22Rv1 (cell line): ENCODE results near the gene PREX1.
"Not testable (repeated sequence)": the region's sequence is repeated elsewhere in the genome, so short reads cannot be mapped to it uniquely, and the experiment has no call there.

Experiments
- H3K27ac ChIP-seq: fragments of 450-650 bp; 2 replicates; pipeline ENCODE4 v1.5.1; 2017
- ZFX ChIP-seq: fragments of 450-650 bp; IDR thresholded peaks from 2 replicates; pipeline ENCODE4 v1.6.1; 2017; ENCODE audit warnings: antibody characterized with exemption, borderline replicate concordance
- TF ChIP-seq, protein P1 (sequence below): fragments of 450-650 bp; IDR thresholded peaks from 2 replicates; pipeline ENCODE4 v1.5.1; 2017; ENCODE audit warnings: mild to moderate bottlenecking

PREX1 gene

DNA sequence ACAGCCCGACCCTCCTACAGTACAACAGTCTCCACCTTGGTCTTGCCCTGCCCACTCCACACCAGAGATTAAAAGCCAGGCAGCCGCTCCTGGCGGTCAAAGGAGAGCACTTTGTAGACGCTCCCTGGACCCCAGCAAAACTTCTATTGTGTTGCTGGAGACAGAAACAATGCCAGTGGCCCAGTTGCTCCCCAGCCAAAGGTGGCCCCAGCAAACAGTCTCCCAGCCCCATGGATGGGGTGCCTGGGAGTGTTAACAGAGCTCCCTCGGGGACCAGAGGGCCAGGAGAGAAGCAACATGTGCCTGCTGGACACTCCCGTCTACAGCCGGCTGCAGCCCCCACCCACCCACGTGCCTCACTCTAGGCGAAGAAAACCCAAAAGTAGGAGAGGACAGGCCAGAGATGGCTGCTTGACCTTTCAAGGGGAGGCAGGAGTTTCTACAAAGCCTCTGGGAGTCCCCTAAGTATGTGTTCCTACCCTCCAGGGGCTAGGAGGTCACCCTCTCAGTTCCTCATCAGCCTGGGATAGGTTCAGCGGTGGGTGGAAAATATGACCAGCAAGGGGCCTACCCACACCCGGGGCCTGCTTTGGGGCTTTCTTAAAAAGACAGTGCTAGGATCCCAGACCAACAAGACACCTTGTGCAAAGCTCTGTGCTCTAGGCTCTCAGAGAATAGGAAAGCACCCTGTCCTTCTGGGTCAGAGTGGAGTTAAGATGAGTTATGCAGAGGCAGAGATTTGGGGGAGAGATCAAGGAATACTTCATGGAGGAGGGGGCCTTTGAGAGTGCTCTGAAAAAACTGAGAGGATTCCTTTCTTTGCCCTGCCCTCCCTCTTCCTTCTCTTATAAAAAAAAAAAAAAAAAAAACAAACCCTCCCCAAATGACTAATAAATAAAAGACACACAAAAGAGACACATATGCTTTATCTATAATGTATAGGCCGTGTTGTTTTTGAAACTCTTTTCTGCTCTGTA, 19.0 kb upstream of the PREX1 start:
- H3K27ac ChIP-seq = no peak overlapping the region

DNA sequence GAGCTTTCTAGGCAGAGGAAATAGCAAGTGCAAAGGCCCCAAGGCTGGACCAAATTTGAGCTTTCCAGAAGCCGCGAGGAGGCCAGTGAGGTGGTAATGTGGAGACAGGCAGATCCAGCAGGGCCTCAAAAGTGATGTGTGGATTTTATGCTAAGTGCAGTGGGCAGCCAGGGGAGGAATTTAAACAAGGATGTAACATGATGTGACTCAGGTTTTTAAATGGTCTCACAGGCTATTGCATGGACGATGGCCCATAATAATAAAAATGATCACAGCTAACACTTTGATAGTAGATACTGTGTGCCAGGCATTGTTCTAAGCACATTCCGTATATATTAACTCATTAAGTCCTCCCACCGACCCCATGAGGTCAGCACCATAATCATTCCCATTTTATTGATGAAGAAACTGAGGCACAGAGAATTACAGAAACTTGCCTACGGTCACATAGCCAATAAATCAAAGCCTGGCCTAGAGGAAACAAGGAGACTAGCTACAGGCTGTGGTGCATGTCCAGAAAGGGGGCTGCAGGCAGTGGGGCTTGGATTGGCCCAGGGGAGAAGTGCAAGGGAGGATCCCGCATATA, 18.0 kb upstream of the PREX1 start:
- no peak overlapping the region for H3K27ac ChIP-seq
- no peak for TF ChIP-seq ZFX
- TF ChIP-seq, protein P1, sequence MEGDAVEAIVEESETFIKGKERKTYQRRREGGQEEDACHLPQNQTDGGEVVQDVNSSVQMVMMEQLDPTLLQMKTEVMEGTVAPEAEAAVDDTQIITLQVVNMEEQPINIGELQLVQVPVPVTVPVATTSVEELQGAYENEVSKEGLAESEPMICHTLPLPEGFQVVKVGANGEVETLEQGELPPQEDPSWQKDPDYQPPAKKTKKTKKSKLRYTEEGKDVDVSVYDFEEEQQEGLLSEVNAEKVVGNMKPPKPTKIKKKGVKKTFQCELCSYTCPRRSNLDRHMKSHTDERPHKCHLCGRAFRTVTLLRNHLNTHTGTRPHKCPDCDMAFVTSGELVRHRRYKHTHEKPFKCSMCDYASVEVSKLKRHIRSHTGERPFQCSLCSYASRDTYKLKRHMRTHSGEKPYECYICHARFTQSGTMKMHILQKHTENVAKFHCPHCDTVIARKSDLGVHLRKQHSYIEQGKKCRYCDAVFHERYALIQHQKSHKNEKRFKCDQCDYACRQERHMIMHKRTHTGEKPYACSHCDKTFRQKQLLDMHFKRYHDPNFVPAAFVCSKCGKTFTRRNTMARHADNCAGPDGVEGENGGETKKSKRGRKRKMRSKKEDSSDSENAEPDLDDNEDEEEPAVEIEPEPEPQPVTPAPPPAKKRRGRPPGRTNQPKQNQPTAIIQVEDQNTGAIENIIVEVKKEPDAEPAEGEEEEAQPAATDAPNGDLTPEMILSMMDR = no peak

More for the DNA sequence above, 19.0 kb upstream of the PREX1 start:
- TF ChIP-seq, protein P1 = no peak
- no peak for TF ChIP-seq ZFX

DNA sequence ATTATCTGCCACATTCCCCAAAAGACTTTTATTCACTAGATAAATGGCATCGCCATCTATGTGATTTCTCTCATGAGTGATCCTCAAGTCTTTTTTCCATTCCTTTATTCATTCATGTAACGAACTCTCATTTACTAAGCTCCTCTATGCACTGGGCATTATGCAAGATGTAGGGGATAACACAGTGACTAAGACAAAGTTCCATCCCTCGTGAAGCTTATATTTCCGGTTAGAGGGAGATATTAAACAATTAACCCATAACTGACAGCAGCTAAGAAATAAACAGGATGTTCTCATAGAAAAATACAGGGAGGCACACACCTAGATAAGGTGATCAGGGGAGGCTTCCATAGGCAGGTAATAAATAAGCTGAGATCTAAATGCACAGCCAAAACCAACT, 17.2 kb upstream of the PREX1 start:
- H3K27ac ChIP-seq = no peak overlapping the region
- no peak for TF ChIP-seq ZFX
- TF ChIP-seq, protein P1 = no peak

DNA sequence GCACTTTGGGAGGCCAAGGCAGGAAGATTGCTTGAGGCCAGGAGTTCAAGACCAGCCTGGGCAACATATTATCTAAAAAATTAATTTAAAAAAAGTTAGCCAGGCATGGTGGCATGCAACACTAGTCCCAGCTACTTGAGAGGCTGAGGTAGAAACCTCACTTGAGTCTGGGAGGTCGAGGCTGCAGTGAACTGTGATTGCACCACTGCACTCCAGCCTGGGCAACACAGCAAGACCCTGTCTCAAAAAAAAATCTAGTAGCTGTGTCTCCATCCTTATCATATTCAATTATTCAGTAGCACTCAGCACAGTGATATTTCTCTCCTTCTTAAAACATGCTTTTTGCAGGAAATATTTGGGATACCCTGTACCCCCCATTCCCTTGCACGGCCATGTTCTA, 16.1 kb upstream of the PREX1 start:
- not testable (repeated sequence) for H3K27ac ChIP-seq

DNA sequence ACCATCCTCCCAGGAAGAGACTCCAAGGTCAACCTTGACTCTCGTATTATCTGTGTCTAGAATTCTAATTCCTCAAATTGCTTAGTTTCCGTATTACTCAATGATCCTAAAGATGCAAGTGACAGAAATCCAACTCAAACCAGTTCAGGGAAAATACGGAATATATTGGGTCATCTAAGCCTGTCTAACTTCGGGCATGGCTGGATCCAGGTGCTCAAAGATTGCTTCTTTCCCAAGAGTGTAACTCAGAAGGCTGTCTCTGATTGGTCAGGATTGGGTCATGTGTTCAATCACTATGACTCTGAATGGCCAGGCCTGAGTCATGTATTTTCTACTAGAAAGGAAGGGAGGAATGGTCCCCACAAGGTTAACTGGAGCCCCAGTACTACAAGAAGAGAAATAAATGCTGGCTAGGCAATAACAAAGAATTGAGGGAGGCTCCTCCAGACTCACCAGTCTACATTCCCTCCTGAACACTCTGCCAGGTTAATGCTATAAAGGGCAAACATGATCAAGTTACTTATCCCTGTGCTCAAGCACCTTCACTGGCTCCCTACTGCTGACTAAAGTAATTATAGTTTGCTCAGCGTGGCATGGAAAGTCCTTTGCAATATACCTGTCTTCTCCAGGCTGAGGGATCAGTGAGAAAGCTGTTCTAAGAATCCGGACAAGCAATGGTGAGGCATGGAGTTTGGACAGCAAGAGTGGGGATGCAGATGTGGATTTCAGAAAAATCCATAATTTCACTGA, 15.4 kb upstream of the PREX1 start:
- H3K27ac ChIP-seq = no peak overlapping the region
- TF ChIP-seq, protein P1 = no peak
- TF ChIP-seq ZFX = no peak

DNA sequence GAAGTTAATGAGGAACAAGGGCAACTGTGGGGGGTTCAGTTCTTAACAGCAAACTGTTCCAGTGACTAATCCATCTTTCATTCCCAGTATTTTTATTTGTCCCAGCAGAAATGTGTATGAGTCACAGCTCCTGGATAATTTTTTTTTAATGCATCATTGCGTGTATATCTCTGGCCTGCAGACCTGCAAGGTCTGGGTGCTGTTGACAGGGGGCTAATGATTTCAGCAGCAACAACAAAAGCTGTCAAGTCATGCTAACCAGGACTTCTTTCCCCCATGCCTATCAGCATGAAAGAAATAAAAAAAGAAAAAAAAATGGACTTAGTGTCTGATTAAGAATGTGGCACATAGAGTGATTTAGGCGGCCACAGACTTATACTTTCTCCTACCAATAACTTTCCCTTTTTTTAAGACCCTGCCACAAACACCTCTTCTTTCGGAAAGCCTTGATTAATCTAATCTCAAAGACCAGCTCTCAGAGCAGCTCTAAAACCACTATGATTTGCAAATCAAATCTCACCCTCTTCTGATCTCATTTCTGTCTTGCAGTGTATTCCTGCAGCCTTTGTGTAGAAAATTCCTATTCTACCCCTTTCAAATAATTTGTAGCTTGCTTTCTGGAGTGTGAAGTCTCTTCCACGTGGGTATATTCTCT, 14.2 kb upstream of the PREX1 start:
- no peak for TF ChIP-seq ZFX
- TF ChIP-seq, protein P1 = no peak
- no peak overlapping the region for H3K27ac ChIP-seq

DNA sequence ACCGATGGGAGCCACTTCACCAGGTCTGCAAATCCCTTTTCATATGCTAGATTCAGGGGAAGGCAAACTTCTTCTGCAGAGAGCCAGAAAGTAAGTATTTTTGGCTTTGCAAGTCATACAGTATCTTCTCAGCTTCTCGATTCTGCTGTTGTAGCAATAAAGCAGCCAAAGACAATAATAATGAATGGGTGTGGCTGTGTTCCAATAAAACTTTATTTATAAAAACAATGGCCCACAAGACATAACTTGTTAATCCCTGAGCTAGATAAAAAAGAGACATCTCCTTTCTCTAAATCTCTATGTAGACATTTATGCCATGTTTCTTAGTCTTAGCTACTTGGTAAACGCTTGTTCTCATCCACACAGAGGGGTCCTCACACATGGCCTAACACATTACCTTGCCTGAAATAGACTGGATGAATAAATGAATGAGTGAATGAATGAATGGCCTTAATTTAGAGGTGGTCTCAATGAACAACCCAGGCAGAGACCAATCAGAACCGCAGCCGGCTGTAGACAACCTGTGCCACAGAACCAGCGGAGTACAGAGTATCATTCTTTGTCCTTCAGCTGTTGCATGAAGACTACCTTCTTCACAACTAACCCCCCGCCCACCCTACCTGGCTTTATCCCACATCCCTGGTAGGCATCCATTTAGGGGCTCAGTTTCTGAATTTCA, 13.5 kb upstream of the PREX1 start:
- TF ChIP-seq ZFX = no peak
- TF ChIP-seq, protein P1 = no peak
- no peak overlapping the region for H3K27ac ChIP-seq
